ENCODE results near the gene ADRA2C.

The ADRA2C gene

DNA sequence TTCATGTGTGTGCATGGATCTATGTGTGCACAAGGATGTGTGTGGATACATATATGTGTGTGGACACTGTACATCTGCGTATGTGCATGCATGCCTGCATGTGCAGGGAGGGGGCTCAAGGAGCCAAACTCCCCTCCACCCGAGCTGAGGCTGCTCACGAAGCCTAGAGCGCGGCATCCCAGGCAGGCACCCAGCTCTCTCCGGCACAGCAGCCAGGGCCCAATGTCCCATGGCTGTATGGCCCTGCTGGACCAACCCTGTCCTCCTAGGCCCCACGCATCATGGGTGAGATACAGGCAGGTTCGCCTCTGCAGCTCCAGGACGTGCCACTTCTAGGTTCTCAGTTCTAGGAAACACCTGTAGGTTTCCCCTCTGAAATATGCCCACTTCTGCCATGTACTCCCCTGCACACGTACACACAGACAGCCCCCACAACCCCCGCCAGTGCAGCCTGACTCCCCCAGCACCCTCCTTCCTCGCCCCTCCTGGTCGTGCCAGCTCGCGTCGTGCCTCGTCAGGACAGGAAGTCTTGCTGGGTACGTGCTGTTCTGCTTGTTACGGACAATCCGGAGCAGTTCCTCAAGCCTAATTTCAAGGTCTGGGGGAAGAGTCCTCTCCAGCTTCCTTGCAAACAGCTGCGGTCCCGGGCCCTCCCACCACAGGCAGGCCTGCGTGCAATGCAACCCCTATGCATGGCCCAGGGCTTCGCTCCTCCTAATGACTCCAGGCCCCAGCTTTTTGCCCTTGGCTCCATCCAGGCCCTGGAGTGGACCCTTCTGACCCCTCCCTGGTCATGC is 3.2 kb upstream of the ADRA2C start:
- DNase-seq, result no peak

- peak; percentile 71 for DNase-seq
These were observed 732 bp upstream of the ADRA2C start for GRCh38 chr4:3765271-3766035.

DNA sequence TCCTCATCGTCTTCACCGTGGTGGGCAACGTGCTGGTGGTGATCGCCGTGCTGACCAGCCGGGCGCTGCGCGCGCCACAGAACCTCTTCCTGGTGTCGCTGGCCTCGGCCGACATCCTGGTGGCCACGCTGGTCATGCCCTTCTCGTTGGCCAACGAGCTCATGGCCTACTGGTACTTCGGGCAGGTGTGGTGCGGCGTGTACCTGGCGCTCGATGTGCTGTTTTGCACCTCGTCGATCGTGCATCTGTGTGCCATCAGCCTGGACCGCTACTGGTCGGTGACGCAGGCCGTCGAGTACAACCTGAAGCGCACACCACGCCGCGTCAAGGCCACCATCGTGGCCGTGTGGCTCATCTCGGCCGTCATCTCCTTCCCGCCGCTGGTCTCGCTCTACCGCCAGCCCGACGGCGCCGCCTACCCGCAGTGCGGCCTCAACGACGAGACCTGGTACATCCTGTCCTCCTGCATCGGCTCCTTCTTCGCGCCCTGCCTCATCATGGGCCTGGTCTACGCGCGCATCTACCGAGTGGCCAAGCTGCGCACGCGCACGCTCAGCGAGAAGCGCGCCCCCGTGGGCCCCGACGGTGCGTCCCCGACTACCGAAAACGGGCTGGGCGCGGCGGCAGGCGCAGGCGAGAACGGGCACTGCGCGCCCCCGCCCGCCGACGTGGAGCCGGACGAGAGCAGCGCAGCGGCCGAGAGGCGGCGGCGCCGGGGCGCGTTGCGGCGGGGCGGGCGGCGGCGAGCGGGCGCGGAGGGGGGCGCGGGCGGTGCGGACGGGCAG is 792 bp downstream of the ADRA2C start:
- peak; percentile 80 for DNase-seq

DNA sequence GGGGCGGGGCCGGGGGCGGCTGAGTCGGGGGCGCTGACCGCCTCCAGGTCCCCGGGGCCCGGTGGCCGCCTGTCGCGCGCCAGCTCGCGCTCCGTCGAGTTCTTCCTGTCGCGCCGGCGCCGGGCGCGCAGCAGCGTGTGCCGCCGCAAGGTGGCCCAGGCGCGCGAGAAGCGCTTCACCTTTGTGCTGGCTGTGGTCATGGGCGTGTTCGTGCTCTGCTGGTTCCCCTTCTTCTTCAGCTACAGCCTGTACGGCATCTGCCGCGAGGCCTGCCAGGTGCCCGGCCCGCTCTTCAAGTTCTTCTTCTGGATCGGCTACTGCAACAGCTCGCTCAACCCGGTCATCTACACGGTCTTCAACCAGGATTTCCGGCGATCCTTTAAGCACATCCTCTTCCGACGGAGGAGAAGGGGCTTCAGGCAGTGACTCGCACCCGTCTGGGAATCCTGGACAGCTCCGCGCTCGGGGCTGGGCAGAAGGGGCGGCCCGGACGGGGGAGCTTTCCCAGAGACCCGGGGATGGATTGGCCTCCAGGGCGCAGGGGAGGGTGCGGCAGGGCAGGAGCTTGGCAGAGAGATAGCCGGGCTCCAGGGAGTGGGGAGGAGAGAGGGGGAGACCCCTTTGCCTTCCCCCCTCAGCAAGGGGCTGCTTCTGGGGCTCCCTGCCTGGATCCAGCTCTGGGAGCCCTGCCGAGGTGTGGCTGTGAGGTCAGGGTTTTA is 1.5 kb downstream of the ADRA2C start:
- DNase-seq, result peak; percentile 75

- DNase-seq, result peak; percentile 20
These were observed 2.9 kb downstream of the ADRA2C start for GRCh38 chr4:3768842-3769641.

GRCh38 chr4:3769642-3770184 is 3.5 kb downstream of the ADRA2C start:
- peak; percentile 6 for DNase-seq

DNA sequence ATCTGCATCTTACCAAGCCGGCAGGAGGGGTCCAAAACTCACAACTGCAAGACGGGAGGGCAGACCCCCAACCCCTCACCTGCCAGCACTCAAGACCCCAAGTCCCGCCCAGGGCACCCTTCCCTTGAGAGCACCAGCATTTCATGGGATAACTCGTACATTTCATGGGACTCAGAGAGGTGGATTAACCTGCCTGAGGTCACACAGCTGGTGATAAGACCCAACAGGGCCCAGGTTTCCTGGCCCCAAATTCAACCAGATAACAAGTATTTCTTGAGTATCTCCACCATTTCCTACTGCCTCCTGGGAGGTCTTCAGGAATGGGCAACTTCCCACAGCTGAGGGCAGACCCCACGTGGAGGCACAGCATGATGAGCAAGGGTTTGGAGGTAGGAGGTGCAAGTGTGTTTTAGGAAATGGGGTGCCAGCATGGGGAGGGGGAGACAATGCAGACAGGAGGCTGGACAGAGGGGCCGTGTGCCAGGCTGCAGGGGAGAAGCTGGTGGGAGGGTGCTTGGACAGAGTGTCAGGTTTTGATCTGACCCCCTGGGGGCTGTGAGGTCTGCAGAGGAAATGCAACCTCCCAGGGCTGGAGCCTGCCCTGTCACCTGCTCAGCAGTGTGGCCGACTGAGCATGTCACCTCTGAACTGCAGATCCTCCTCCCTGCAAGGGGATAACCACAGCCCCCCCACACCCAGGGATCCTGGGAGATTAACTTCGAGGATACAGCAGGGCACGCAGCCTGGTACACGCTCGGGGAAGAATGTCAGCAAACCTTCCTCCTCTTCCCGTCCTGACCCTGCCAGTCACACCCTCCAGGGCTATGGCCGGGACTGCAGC is 4.4 kb downstream of the ADRA2C start:
- peak; percentile 46 for DNase-seq

DNA sequence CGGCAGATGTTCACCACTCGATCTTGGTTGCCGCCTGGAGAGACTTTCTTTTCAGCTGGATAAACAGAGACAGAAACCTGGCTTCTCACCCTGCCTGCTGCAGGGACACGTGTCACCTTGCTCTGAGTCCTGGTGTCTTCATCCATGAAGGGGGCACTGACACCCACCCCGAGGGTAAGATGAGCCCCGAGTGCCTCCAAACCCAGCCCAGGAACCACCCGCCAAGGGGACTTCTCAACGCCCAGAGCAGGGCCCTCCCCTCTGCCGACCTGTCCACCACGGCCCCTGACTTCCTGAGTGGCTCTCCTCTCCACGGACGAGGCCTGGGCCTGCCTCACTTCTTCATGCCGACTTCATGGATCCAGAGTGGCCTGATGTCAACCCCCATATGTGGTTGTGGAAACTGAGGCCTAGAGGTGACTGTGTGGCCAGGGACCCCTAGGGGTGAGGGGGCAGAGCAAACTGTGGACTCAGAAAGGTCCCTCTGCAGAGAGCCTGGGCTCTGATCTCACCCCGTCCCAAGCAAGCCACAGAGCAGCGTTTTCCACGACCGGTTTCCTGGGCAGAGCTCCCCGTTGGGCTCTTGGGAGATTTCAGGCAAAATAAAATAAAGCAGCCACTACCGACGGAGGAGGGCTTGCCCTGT is 5.1 kb downstream of the ADRA2C start:
- DNase-seq, result no peak

GRCh38 chr4:3771939-3772495 is 5.8 kb downstream of the ADRA2C start:
- DNase-seq, result no peak

DNA sequence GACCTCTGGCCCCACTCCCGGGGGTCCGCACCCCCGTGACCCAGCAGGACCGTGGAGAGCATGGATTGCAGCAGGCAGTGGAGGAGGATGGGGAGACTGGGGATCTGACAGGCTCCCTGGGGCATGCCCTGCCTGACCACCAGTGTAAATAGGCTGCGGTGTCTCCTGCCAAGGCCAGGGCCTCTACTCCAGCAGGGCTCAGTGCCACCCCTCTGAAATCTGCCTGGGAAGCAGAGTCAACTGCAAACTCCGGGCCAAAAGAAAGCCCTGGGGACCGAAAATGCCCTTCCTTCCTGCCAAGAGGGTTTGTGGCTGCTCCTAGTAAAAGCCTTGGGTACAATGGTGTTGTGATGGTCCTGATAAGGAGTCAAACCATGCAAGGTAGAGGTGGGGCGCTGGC is 6.4 kb downstream of the ADRA2C start:
- no peak for DNase-seq

DNA sequence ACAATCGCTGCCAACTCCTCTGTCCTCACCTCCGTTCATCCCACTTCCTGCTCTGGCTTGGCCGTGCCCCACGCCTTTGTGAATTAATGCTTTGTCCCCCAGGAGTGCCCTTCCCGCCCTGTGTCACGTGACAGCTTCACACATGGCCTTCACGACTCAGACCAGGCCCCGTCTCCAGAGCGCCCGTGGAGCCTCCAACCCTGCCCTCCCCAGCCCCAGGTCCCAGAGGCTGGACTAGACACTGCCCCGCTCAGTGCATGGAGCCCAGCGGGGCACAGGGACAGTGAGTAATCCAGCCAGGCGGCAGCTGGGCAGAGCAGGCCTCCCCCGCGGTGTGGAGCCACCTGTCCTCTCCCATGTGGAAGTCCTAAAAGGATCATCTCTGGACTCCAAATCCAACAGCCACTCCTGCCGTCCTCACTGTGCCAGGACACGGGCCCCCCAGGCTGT is 7.4 kb downstream of the ADRA2C start:
- peak; percentile 89 for DNase-seq

DNA sequence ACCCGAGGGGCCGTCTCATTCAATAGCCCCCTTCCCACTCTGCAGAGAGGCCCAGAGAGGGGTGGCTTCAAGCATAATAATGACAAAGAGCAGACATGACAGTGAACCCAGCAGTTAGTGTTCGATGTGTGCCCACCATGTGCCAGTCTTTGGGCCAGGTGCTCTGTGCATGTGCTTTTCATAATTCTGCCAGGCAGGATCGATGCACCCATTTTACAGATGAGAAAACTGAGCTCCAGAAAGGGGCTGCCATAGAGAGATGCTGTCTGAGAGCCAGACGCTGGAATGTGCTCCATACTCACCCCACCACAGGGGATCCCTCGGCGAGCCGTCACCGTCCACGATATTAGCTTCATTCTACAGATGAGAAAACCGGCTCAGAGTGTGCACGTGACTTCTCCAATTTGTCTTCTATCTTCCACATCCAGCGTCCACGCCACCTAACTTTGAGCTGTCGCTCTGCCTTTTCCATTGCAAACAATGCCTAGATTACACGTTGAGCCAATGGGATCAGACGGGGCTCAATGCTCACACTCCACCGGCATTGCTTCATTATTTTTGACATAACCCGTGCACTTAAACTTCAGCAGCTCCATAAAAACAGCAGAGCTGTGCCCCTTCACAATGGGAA is 8.2 kb downstream of the ADRA2C start:
- no peak for DNase-seq

- DNase-seq, result no peak
These were observed 8.8 kb downstream of the ADRA2C start for GRCh38 chr4:3775005-3775404.

DNA sequence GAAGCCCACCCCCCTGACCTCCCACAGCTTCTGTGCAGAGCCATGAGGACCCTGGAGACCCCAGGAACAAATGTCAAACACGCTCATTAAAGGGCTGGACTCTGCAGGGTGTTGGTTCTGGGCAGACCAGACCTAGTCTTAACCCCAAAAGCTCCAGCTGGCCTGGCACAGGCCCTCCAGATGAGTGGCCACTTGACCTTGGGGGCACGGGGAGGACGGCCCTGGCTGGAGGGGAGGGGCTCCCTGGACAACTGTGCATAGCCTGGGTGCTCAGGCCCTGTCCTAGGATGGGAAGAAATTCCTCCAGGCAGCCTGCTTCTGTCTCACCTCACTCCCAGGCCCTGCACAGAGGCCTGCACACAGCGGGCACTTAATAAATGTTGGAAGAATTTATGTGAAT is 9.4 kb downstream of the ADRA2C start:
- no peak for DNase-seq

GRCh38 chr4:3776166-3777032 is 10.2 kb downstream of the ADRA2C start:
- no peak for DNase-seq

DNA sequence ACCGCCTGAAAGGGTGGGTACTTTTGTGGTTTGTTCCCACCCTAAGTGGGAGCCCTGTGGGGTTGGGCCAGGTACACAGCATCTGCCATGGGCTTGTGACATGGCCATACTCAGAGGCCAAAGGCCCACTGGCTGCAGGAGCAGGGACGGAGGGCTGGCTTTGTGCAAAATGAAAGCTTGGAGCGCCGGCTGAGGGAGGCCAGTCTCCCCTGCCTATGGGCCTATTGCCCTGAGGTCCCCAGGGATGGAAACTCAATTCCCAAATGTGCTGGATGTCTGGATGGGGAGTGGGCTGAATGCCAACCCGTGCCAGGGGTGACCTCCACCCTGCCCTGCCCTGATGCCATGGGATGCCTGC is 10.8 kb downstream of the ADRA2C start:
- DNase-seq, result no peak

GRCh38 chr4:3777669-3778068 is 11.5 kb downstream of the ADRA2C start:
- no peak for DNase-seq

GRCh38 chr4:3779509-3779908 is 13.3 kb downstream of the ADRA2C start:
- DNase-seq, result no peak
